HFF-Myc (cell line): Measurements from ENCODE around the gene SCIN.

Source experiments
- DNase-seq: peaks from one replicate; pipeline ENCODE4 v3.0.0-alpha.2; 2011; ENCODE audit warnings: low read depth; ENCODE audit errors: extremely low read depth
- H3K4me3 ChIP-seq: replicated peaks from 2 replicates; pipeline ENCODE4 v1.5.1; 2011; ENCODE audit warnings: low read depth, mild to moderate bottlenecking, control low read depth, low read length
- CTCF ChIP-seq: IDR thresholded peaks from 2 replicates; pipeline ENCODE4 v1.5.1; 2012; ENCODE audit warnings: mild to moderate bottlenecking, low read depth, low read length, control low read depth; ENCODE audit errors: missing control alignments

SCIN gene

GRCh38 chr7:12674861-12675260 lies 104.3 kb downstream of the SCIN start:
- DNase-seq = no peak
- peak; percentile 50 for TF ChIP-seq CTCF
- H3K4me3 ChIP-seq = no peak overlapping the region

GRCh38 chr7:12683678-12684585 lies 113.4 kb downstream of the SCIN start:
- peak; percentile 16 for TF ChIP-seq CTCF
- H3K4me3 ChIP-seq = no peak overlapping the region
- DNase-seq = no peak

- no peak for TF ChIP-seq CTCF
- no peak for DNase-seq
- H3K4me3 ChIP-seq = no peak overlapping the region
These were observed 114.2 kb downstream of the SCIN start for GRCh38 chr7:12684733-12685132.

- H3K4me3 ChIP-seq = no peak overlapping the region
- DNase-seq = no peak
- TF ChIP-seq CTCF = peak; percentile 39
These were observed 115.0 kb downstream of the SCIN start for GRCh38 chr7:12685550-12685949.

- DNase-seq = peak; percentile 59
- H3K4me3 ChIP-seq = peak overlapping the region; percentile 84
- TF ChIP-seq CTCF = peak; percentile 68
These were observed 115.8 kb downstream of the SCIN start for GRCh38 chr7:12686234-12686890.

GRCh38 chr7:12686891-12687717 lies 116.6 kb downstream of the SCIN start, which contains the start of gene ARL4A:
TSS of gene ARL4A (plus strand) at chr7:12687633. CDS start at chr7:12688255, 622 bp downstream.
- peak; percentile 8 for TF ChIP-seq CTCF

More at GRCh38 chr7:12686891-12687717, 116.6 kb downstream of the SCIN start, which contains the start of gene ARL4A:
- DNase-seq = peak; percentile 95
- peak within 1 kb of the TSS; percentile 84 for H3K4me3 ChIP-seq
